ENCODE data around the gene TBC1D1.

The TBC1D1 gene

GRCh38 chr4:37985730-37986275 is 94.9 kb downstream of the TBC1D1 start:
- no peaks in the 10 kb centered on the region for H3K36me3 ChIP-seq (ENCODE audit: control insufficient read depth, insufficient read depth, low read length)
- no peaks in the 10 kb centered on the region for H3K27me3 ChIP-seq (replicated peaks; ENCODE audit: control insufficient read depth, insufficient read depth, low read length, poor library complexity, severe bottlenecking)
- H3K27ac ChIP-seq (ENCODE audit: insufficient read depth, low read length, poor library complexity, severe bottlenecking) = no peak overlapping the region
- DNase-seq = no peak
- H3K4me3 ChIP-seq (ENCODE audit: insufficient read depth, low read depth, low read length, poor library complexity, severe bottlenecking) = no peak overlapping the region
- H3K9me3 ChIP-seq (ENCODE audit: control insufficient read depth, low read length) = no peaks in the 10 kb centered on the region
- peaks cover 4% of the 10 kb centered on the region for H3K4me1 ChIP-seq (ENCODE audit: control insufficient read depth, insufficient read depth, low read length, poor library complexity, severe bottlenecking)

GRCh38 chr4:37988670-37989069 is 97.8 kb downstream of the TBC1D1 start:
- Histone ChIP-seq H3K27me3 (replicated peaks; ENCODE audit: control insufficient read depth, insufficient read depth, low read length, poor library complexity, severe bottlenecking) (no peaks in the 10 kb centered on the region), H3K4me3 (ENCODE audit: insufficient read depth, low read depth, low read length, poor library complexity, severe bottlenecking) (no peak overlapping the region), H3K36me3 (ENCODE audit: control insufficient read depth, insufficient read depth, low read length) (no peaks in the 10 kb centered on the region), H3K9me3 (ENCODE audit: control insufficient read depth, low read length) (no peaks in the 10 kb centered on the region), H3K27ac (ENCODE audit: insufficient read depth, low read length, poor library complexity, severe bottlenecking) (no peak overlapping the region), H3K4me1 (ENCODE audit: control insufficient read depth, insufficient read depth, low read length, poor library complexity, severe bottlenecking) (no peaks in the 10 kb centered on the region)
- DNase-seq = no peak

- Histone ChIP-seq H3K36me3 (ENCODE audit: control insufficient read depth, insufficient read depth, low read length) (no peaks in the 10 kb centered on the region), H3K27me3 (replicated peaks; ENCODE audit: control insufficient read depth, insufficient read depth, low read length, poor library complexity, severe bottlenecking) (no peaks in the 10 kb centered on the region), H3K4me3 (ENCODE audit: insufficient read depth, low read depth, low read length, poor library complexity, severe bottlenecking) (no peak overlapping the region), H3K4me1 (ENCODE audit: control insufficient read depth, insufficient read depth, low read length, poor library complexity, severe bottlenecking) (no peaks in the 10 kb centered on the region), H3K27ac (ENCODE audit: insufficient read depth, low read length, poor library complexity, severe bottlenecking) (no peak overlapping the region), H3K9me3 (ENCODE audit: control insufficient read depth, low read length) (no peaks in the 10 kb centered on the region)
- no peak for DNase-seq
These were observed 98.7 kb downstream of the TBC1D1 start for GRCh38 chr4:37989398-37990260.

GRCh38 chr4:37990731-37991245 is 99.9 kb downstream of the TBC1D1 start:
- no peaks in the 10 kb centered on the region for H3K9me3 ChIP-seq (ENCODE audit: control insufficient read depth, low read length)
- H3K27me3 ChIP-seq (replicated peaks; ENCODE audit: control insufficient read depth, insufficient read depth, low read length, poor library complexity, severe bottlenecking) = no peaks in the 10 kb centered on the region
- no peaks in the 10 kb centered on the region for H3K36me3 ChIP-seq (ENCODE audit: control insufficient read depth, insufficient read depth, low read length)
- DNase-seq = no peak
- H3K4me1 ChIP-seq (ENCODE audit: control insufficient read depth, insufficient read depth, low read length, poor library complexity, severe bottlenecking) = no peaks in the 10 kb centered on the region
- H3K4me3 ChIP-seq (ENCODE audit: insufficient read depth, low read depth, low read length, poor library complexity, severe bottlenecking) = no peak overlapping the region
- no peak overlapping the region for H3K27ac ChIP-seq (ENCODE audit: insufficient read depth, low read length, poor library complexity, severe bottlenecking)

- H3K27me3 ChIP-seq (replicated peaks; ENCODE audit: control insufficient read depth, insufficient read depth, low read length, poor library complexity, severe bottlenecking) = no peaks in the 10 kb centered on the region
- no peaks in the 10 kb centered on the region for H3K36me3 ChIP-seq (ENCODE audit: control insufficient read depth, insufficient read depth, low read length)
- no peak overlapping the region for H3K4me3 ChIP-seq (ENCODE audit: insufficient read depth, low read depth, low read length, poor library complexity, severe bottlenecking)
- DNase-seq = no peak
- no peaks in the 10 kb centered on the region for H3K9me3 ChIP-seq (ENCODE audit: control insufficient read depth, low read length)
- H3K4me1 ChIP-seq (ENCODE audit: control insufficient read depth, insufficient read depth, low read length, poor library complexity, severe bottlenecking) = no peaks in the 10 kb centered on the region
- H3K27ac ChIP-seq (ENCODE audit: insufficient read depth, low read length, poor library complexity, severe bottlenecking) = no peak overlapping the region
These were observed 100.9 kb downstream of the TBC1D1 start for GRCh38 chr4:37991623-37992410.

GRCh38 chr4:37993806-37994205 is 102.9 kb downstream of the TBC1D1 start:
- Histone ChIP-seq H3K27ac (ENCODE audit: insufficient read depth, low read length, poor library complexity, severe bottlenecking) (no peak overlapping the region), H3K9me3 (ENCODE audit: control insufficient read depth, low read length) (no peaks in the 10 kb centered on the region), H3K27me3 (replicated peaks; ENCODE audit: control insufficient read depth, insufficient read depth, low read length, poor library complexity, severe bottlenecking) (no peaks in the 10 kb centered on the region), H3K4me3 (ENCODE audit: insufficient read depth, low read depth, low read length, poor library complexity, severe bottlenecking) (no peak overlapping the region), H3K4me1 (ENCODE audit: control insufficient read depth, insufficient read depth, low read length, poor library complexity, severe bottlenecking) (no peaks in the 10 kb centered on the region), H3K36me3 (ENCODE audit: control insufficient read depth, insufficient read depth, low read length) (no peaks in the 10 kb centered on the region)
- no peak for DNase-seq

GRCh38 chr4:37994569-37994968 is 103.7 kb downstream of the TBC1D1 start:
- no peaks in the 10 kb centered on the region for H3K27me3 ChIP-seq (replicated peaks; ENCODE audit: control insufficient read depth, insufficient read depth, low read length, poor library complexity, severe bottlenecking)
- no peak for DNase-seq
- H3K36me3 ChIP-seq (ENCODE audit: control insufficient read depth, insufficient read depth, low read length) = no peaks in the 10 kb centered on the region
- H3K4me3 ChIP-seq (ENCODE audit: insufficient read depth, low read depth, low read length, poor library complexity, severe bottlenecking) = no peak overlapping the region
- no peaks in the 10 kb centered on the region for H3K4me1 ChIP-seq (ENCODE audit: control insufficient read depth, insufficient read depth, low read length, poor library complexity, severe bottlenecking)
- H3K9me3 ChIP-seq (ENCODE audit: control insufficient read depth, low read length) = no peaks in the 10 kb centered on the region
- no peak overlapping the region for H3K27ac ChIP-seq (ENCODE audit: insufficient read depth, low read length, poor library complexity, severe bottlenecking)

- H3K36me3 ChIP-seq (ENCODE audit: control insufficient read depth, insufficient read depth, low read length) = no peaks in the 10 kb centered on the region
- H3K9me3 ChIP-seq (ENCODE audit: control insufficient read depth, low read length) = no peaks in the 10 kb centered on the region
- H3K27ac ChIP-seq (ENCODE audit: insufficient read depth, low read length, poor library complexity, severe bottlenecking) = no peak overlapping the region
- no peak overlapping the region for H3K4me3 ChIP-seq (ENCODE audit: insufficient read depth, low read depth, low read length, poor library complexity, severe bottlenecking)
- H3K27me3 ChIP-seq (replicated peaks; ENCODE audit: control insufficient read depth, insufficient read depth, low read length, poor library complexity, severe bottlenecking) = no peaks in the 10 kb centered on the region
- DNase-seq = no peak
- H3K4me1 ChIP-seq (ENCODE audit: control insufficient read depth, insufficient read depth, low read length, poor library complexity, severe bottlenecking) = no peaks in the 10 kb centered on the region
These were observed 104.5 kb downstream of the TBC1D1 start for GRCh38 chr4:37995299-37995821.

- no peak for DNase-seq
- Histone ChIP-seq H3K4me3 (ENCODE audit: insufficient read depth, low read depth, low read length, poor library complexity, severe bottlenecking) (no peak overlapping the region), H3K27me3 (replicated peaks; ENCODE audit: control insufficient read depth, insufficient read depth, low read length, poor library complexity, severe bottlenecking) (no peaks in the 10 kb centered on the region), H3K27ac (ENCODE audit: insufficient read depth, low read length, poor library complexity, severe bottlenecking) (no peak overlapping the region), H3K4me1 (ENCODE audit: control insufficient read depth, insufficient read depth, low read length, poor library complexity, severe bottlenecking) (no peaks in the 10 kb centered on the region), H3K36me3 (ENCODE audit: control insufficient read depth, insufficient read depth, low read length) (no peaks in the 10 kb centered on the region), H3K9me3 (ENCODE audit: control insufficient read depth, low read length) (no peaks in the 10 kb centered on the region)
These were observed 105.3 kb downstream of the TBC1D1 start for GRCh38 chr4:37995981-37996775.
